ENCODE data around the gene NCKAP5.

DNA sequence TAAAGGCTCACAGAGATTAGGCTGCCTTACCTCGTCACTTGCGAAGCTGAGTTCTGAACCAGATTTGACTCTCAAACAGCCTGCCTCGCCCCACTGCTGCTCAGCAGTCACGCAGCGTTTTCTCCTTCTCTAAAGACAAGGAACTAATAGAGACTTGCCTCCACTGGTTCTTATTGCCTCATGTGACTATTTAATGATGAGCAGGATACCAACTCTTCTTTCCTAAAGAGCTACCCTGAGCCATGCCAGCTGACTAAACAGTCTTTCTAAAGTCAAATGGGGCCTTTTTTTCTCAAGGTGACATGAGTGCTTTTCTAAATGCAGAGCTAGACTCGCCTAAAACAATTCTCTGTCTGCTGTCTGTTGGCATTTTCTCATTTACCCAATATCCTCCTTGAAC, 147.5 kb downstream of the NCKAP5 start:
- TF ChIP-seq, protein P1, sequence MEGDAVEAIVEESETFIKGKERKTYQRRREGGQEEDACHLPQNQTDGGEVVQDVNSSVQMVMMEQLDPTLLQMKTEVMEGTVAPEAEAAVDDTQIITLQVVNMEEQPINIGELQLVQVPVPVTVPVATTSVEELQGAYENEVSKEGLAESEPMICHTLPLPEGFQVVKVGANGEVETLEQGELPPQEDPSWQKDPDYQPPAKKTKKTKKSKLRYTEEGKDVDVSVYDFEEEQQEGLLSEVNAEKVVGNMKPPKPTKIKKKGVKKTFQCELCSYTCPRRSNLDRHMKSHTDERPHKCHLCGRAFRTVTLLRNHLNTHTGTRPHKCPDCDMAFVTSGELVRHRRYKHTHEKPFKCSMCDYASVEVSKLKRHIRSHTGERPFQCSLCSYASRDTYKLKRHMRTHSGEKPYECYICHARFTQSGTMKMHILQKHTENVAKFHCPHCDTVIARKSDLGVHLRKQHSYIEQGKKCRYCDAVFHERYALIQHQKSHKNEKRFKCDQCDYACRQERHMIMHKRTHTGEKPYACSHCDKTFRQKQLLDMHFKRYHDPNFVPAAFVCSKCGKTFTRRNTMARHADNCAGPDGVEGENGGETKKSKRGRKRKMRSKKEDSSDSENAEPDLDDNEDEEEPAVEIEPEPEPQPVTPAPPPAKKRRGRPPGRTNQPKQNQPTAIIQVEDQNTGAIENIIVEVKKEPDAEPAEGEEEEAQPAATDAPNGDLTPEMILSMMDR (IDR thresholded peaks at IDR 0.05) = no peak
- TF ChIP-seq POLR2AphosphoS5 (IDR thresholded peaks at IDR 0.05; ENCODE audit: insufficient read depth in 1 of 2, low read depth in 1 of 2) = no peak

Data from vagina (tissue), 2 donors.